Fibroblast of skin of abdomen (primary cell): ENCODE measurements around the gene PDLIM5.
"Not testable (repeated sequence)": the region's sequence is repeated elsewhere in the genome, so short reads cannot be mapped to it uniquely, and the experiment has no call there.

Experiments used
- DNase-seq: peaks from one replicate; pipeline ENCODE4 v3.0.0-alpha.2; 2013

Gene PDLIM5

DNA sequence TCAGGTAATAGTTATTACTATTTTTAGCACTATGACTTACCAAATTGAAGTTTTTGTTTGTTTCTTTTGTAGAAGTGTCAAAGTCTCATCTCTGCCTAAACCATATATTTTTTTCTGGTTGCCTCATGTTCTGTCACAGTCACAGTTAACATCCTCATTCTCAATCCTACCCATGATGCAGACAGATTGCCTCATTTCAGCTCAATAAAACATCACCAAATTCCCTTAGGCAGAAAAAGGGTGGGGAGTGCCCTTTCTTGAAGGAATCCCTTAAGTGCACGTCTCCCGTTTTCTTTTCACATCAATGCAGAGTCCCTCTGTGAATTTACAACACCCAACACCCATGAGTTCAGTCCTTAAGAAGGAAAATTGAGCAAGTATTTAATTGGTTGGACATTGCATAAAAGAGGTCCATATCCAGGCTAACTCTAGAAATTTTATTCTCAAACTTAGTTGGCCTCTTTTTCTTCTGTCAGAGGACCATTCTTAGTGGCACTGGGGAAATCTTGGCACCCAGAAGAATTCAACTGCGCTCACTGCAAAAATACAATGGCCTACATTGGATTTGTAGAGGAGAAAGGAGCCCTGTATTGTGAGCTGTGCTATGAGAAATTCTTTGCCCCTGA, 202.4 kb downstream of the PDLIM5 start:
- DNase-seq = no peak

DNA sequence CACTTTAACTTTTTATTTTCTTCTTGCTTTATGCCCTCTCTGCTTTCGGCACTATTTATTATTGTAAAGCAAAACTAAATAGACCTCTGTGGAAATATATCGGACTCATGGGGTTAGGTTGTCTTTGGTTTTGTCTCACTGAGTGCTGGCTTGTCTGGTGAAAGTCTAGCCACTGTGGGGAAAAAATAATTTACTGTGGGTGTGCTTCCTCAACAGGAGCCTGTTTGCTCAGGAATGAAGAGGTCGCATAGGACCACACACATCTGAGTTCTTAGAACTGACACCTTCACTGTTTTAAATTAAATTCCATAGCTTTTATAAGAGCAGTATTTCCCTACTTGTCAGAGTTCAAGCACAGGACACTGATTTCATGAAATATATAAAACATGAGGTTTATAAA, 203.0 kb downstream of the PDLIM5 start:
- DNase-seq = no peak

DNA sequence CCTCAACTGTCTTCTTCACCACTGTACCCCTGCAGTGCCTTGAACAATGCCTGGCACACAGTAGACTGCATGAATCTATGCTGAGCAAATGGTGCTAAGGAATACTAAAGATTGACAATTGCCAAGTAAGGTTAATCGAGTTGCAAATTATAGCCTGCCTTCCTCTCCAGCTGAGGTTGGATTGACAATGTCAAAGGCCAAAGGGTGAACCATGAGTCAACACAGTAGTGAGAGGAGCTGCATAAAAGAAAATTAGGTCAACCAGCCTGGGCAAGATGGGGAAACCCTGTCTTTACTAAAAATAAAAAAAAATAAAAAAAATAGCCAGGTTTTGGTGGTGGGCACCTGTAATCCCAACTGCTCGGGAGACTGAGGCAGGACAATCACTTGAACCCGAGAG, 208.9 kb downstream of the PDLIM5 start:
- DNase-seq = no peak

DNA sequence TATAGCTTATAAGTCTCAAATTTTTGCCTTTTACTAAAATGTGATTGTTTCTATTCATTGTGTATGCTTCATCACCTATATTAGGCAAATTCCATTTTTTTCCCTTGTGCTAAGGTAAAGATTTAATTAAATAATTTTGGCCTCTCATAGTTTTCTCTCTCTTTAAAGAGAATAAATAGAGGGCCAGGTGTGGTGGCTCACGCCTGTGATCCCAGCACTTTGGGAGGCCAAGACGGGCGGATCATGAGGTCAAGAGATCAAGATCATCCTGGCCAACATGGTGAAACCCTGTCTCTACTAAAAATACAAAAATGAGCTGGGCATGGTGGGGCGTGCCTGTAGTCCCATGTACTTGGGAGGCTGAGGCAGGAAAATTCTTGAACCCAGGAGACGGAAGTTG, 213.3 kb downstream of the PDLIM5 start:
- DNase-seq = not testable (repeated sequence)

DNA sequence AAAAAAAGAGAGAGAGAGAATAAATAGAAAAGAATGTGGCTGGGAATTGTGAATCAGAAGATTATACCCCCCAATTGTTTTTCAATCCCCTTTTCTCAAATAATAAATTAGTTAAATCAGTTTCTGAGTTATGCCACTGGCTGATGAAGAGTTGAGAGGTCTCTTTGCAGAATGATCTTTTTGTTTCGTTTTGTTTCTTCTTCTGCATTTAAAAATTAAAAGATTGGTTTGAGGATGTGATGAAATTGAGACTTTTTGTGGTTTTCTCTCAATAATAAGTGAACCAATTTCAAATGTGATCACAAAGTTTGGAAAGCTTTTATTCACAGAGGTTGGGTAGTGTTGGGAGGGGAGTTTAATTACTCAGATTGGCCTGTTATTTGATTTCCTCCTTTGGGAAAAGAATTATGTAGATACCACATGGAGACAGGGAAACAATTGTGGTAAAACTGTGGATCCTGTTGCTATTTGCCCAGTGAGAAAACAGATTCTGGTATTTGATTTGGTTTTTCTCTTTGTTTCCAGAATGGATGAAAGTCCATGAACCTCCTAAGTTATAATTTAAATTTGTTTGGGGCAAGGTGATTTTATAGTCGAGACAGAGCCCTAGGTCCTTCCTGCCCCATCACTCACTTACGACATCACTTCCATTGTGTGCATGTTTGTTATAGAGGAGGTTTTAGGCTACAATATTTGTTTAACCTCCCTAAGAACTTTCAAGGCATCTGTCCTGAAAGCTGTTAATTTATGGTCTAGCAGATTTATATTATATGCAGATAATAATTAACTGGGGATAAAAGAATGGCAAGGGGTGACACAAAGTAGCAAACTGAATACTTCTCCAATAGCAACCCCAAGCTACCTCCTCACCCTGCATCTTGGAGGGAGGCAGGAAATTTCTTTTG, 214.0 kb downstream of the PDLIM5 start:
- DNase-seq = no peak

DNA sequence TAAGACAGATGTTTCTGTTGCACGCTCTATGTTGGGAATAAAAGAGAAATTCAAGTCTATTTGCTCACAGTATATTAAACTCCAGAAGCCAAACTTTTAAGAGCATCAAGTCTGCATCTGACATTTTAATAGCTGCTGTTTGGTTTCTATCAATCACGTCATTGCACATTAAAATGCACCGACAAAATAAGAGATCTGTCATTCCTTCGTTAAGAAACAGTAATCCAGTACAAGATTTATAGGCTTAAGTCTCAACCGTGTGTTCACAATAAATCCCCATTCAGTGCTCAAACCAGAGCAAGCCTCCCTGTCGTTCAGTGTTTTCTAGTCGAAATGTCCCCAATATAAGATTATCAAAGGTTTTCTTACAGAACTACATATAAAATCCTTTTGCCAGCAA, 217.0 kb downstream of the PDLIM5 start:
- DNase-seq = peak; percentile 42

DNA sequence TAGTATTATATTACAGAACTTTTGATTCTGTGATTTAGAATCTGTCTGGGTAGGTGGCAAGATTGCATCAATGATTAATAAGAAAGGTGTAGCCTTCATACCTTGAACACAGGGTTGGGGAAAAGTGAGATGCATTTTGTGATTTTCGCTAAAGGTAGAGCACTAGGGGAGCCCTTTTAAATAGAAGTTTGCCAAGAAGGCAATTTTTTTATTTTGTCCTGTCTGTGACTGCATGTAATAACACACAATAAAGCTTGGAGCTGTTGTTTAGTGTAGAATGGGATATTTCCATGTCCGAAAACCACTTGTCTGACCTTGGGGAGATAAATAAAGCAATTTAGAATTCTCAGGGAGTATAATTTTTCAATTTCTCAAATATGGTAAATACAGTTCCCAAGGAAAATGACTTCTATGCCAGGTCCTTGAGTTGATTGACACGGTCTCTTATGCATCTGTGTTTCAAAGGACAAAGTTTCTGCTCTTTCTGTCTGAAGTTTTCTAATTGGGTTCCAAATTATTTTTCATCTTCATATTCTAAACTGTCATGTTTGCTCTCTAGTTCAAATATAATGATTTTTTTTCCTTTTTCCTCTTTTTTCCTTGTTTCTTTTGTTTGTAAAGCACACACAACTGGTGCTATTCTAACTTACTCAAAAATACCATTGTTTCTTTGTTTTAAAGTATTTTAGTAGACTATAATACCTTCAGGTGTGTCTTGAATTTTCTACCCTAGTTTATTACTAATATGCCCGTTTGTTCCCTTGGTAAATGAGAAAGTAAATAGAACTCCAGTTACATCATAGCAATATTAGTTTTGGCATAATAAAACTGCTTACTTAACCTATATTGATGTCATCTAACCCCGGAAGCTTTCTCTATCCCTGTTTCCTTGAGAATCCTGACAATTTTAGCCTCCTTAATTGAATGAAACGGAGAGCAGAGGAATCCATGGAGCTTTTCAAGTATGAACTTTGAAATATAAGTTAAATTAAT, 218.2 kb downstream of the PDLIM5 start:
- no peak for DNase-seq

DNA sequence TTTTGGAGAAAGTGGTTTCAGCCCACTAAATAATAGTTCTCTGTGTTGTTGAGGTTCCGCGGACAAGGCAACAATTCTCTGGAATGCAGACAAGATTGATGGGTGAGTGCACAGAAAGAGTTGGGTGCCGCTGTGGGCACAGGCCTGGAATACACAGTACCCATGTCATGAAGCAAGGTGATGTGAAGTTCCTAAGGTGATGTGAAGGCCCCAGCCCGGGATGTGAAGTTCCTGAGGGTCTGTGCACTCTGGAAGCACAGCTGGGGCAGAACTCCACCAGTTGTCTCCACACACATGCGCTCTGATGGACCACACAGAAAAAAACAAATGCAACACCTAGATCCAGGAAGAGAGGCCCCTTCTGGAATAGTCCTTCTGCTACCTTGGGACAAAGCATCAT, 219.4 kb downstream of the PDLIM5 start:
- no peak for DNase-seq

DNA sequence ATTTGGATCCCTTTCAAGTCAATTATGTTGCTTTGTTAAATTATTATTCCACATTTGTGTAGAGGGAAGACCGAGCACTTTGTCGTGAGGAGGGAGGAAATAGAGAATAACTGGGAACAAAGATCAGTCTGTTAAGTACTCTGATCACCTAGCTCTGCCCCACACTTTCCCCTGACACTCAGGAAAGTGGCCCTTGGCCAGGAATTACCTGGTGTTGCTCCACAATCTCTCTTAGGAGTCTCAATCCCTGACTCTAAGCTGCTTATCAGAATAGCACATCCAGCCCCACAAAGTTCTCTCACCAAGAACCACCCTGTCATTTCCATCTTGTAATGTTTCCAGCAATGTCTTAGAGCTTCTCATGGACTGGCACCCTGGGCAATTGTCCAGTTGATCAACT, 222.2 kb downstream of the PDLIM5 start:
- no peak for DNase-seq

DNA sequence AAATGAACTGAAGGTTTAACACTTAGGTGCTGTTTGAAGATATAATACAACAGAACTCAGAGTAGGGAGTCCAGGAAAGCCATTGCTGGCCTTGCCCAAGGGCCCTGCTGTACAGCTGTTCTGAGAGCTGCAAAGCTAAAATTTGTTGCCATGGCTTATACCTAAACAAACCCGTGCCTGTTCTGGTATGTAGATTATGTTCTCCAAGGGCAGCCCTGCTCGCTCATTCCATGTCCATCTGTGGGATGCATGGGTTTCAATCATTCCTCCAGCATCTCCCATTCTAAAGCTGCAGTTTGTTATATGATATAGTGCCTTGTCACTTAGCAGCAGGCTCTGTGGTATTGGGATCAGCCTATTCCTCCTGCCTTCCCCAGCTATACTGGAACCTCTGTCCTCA, 225.2 kb downstream of the PDLIM5 start:
- DNase-seq = peak; percentile 72

DNA sequence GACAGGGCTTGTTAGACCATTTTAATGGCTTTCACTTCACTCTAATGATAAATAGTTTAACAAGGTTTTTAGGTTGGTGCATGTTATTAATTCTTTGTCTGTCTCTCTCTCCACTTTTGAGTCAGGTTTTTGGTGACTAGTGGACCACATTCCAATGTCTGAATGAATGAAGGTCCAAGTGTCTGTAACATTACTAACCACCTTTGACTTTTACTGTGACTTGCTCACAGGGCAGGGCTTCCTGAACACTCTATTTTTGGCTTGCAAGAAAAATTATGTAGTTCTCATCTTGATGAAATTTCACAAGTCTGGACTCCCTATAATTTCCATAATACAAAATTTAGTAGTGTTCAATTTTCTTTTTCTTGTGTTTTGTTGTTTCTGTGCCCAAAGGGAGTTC, 227.2 kb downstream of the PDLIM5 start:
- DNase-seq = peak; percentile 62

DNA sequence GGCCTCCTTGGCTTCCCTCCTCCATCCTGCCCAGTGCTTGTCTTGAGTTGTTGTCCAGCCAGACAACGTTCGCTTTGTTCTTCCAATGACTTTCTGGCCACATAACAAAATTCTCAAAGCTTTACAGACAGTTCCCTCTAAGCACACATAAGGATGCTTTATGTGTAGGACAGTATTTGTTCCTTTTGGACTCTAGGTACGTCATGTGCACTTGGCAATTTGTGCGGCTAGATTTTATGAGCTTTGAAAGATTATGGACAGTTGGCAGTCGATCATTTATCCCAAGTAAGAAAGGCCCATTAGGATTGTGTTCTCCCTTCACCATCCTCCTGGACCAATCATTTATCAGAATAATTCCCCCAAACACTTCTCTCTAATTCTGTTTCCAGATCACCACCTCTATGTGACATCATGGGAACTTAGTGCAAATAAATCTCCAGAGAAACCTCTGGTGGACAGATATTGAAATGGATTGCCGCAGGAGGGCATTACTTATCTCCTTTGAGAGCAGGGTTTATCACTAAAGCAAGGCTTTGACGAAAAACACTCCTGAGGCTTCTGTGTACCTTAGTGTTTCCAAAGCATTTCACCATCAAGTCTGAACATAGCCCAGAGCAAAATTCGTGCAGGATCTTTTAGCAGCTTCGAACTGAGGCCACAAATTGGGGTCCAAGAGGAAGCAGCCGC, 228.6 kb downstream of the PDLIM5 start:
- no peak for DNase-seq

DNA sequence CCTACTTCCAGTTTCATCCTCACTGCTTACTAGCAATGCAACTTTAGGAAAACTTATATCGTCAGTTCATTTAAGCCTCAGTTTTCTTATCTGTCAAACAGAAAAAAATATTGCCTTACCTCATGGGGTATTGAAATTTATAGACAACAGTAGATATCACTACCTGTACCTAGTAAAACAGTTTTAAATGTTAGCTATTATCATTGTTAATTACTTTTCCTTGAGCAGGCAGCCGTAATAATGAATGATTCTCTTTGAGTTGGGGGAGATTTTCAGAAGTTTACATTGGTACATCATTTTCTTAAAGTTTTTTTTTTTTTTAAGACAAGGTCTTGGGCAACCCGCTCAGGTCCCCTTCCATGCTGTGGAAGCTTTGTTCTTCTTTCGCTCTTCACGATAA, 234.3 kb downstream of the PDLIM5 start:
- no peak for DNase-seq

DNA sequence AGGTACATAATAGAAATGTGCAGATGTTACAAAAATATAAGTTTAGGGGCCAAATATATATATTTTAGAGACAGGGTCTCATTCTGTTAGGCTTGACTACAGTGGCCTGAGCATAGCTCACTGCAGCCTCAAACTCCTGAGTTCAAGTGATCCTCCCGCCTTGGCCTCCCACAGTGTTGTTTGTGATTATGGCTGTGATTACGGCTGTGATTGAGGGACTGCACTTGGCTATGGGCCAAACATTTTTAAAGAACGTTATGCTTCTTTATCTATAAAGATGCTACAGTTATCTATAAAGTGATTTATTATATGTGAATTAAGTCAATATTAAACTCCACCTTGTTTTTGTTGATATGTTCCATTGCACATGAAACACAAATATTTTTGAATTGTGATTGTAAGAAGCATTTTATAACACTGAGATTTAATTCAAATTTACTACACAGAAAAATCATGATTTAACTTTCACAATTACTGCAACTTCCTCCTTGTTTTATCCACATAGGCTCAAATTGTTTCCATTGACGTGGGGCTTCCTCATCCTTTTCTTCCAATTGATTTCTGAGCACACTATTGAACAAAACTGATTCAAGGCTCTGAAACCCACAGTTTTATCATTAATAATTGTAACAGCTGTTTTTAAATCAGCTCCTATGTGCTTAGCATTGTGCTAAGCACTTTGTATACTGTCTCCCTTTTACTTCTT, 237.6 kb downstream of the PDLIM5 start:
- DNase-seq = no peak

DNA sequence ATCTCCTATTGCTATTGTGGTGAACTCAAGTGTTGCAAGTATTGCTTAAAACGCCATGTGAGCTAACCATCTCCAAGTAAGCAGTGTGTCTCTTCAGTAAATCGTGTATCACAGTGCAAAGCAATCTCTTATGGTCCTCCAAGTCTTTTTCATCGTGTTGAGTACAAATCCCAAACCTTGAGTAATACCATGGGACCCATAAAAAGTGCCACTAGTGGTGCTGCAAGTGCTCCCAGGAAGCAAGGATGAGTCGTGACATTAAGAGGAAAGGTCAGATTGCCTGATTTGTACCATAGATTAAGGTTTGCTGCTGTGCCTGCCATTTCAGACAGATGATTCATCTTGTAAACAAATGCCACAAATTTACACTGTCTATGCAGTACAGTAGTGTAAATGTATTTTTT, 239.1 kb downstream of the PDLIM5 start:
- peak; percentile 53 for DNase-seq

DNA sequence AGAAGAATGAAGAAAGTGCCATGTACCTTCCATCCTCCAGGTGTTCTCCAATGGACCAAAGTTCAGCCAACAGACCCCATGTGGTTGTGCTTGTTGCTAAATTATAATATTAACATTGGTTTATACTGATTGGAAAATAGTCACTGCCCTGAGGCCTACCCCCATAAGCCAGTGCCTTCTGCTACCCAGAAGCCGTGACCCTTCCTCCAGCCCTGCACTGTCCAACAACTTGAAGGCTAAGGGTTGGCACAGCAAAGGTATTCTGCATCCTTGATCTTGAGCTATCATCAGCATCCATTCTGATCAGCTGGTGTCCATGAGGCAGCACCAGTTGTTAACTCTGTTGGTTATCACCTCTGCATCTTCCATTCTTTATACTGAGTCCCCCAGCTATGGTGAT, 239.8 kb downstream of the PDLIM5 start:
- DNase-seq = no peak

DNA sequence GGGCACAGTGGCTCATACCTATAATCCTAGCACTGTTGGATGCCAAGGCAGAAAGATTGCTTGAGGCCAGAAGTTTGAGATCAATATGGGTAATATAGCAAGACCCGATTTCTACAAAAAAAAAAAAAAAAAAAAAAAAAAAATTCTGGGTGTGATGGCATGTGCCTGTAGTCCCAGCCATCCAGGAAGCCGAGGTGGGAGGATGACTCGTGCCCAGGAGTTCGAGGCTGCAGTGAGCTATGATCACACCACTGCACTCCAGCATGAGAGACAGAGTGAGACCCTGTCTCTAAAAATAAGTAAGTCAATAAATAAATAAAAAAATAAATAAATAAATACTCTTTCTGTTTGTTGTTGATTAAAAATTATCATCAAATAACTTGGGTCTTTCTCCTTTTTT, 243.6 kb downstream of the PDLIM5 start:
- DNase-seq = no peak

DNA sequence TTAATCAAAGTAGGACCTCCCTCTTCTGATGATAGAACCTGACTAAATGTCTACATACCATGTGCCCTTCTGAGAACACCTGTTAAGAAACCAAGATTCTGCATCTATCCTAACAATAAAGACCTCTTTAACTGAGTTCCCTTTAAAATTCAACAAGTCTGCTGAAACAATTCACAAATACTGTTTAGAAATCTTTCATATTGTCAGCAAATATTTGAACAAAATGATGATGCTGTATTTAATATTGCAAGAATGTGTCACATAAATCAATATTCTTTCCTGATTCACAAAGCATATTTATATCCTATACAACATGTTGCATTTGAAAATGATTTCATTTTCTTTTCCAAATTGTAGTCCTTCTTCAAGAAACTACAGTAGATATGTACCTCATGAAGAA, 246.4 kb downstream of the PDLIM5 start:
- no peak for DNase-seq

DNA sequence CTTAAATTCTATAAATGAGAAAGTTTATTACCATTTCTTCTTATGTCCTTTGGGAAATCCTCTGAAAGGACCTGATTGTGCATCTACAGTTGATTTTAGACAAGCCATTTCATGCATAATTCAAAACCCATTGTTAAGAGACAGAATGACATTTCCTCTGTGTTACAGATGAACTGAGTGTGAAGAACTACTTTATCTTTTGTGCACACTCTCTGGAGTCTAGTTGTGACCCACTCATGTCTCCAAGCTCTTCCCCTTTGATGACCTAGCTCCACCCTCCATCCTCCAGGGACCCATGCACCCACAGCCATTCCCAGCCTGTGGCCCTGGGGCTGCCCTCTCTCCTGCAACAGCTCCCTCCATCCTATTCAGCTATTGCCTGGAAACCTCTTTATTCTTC, 248.6 kb downstream of the PDLIM5 start:
- DNase-seq = no peak

DNA sequence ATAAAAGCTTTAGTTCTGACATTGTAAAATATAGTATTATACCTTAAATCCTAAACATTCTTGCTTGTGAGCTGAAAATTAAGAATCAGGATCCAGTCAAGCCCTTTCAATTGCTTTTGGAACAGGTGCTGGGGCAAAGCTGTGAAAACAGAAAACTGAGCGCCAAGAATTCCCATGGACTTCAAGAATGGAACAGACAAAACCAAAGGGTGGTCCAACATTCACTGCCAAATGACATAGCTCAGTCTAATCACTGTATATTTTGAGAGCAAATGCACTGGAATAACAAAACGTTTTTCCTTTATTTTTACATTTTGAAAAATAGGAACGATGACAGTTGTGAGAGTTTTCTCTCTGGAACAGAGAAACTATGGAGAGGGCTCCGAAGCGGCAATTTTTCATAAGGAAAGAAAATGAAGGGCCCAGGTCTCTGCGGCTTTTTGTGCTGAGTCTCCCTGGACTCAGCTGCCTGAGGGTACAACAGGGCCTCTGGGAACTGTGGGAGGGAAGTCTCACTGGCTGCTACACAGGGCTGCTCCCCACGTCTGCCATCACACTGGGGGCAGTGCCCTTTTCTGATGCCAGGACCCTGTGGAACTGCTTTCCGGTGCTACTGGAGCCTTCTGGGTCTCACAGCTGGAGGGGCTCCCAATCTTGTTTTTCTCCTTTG, 250.0 kb downstream of the PDLIM5 start:
- DNase-seq = no peak

DNA sequence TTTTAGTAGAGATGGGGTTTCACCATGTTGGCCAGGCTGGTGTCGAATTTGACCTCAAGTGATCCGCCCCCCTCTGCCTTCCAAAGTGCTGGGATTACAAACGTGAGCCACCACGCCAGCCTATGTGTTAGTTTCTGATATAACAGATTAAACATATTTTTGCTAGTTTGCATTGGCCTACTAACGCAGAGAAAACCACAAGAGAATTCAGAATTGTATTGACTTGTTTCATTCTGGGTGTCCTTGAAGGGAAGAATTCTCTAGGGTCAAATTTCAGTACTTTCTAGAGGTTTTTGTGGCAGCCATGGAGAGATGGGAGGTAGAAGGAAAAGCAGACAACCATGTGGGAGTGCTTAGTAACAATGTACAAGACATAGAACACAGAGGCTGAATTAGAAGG, 259.9 kb downstream of the PDLIM5 start:
- DNase-seq = peak; percentile 50
